GM19372 (cell line): Measurements from ENCODE around the gene SH3GL1.

Experiments
- ATAC-seq: cut with Tn5 transposase; IDR thresholded peaks from one replicate; pipeline ENCODE4 v1.9.1; 2021; ENCODE audit warnings: mild to moderate bottlenecking, low read depth, moderate library complexity; ENCODE audit not compliant: unreplicated experiment

Gene SH3GL1

DNA sequence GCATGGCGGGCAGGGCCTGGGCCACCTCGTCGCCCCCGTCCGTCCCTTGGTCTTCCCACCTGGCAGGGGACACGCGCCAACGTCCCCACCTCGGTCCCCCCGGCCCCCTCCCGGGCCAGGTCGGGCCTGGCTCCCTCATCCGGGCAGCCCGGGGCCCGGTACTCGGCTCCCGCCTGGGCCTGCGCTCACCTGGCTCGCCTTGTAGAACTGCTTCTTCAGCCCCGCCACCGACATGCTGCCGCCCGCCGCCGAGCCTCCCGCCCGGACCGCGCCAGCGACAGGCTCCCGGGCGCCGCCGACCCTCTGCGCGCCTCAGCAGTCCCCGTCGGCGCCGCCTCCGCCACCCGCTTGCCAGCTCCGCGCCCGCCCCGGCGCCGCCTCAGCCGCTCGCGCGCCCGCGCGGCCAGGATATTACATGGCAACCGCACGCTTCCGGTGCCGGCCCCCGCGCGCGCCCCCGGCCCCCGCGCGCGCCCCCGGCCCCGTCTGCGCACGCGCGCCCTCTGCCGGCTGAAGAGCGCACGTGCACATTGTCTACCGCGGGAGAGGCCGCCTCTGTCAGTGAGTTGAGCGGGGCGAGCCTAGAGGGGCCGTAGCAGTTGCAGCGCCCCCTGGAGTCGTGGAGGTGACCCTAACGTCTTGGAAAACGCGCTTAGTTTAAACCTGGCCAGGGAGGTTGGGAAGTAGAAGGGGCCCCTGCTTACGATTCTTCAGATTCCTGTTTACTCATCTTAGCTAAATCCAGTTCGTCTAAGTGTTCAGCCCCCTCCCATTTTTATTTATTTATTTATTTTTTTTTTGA lies at the start of gene SH3GL1:
Gene SH3GL1, minus strand, starts transcription at position 413 of the 802 bp plus-strand sequence. Its CDS starts 179 bp downstream, at position 234.
- peak; percentile 66 for ATAC-seq

GRCh38 chr19:4449639-4450028 lies 49.3 kb upstream of the SH3GL1 start:
- no peak for ATAC-seq

- ATAC-seq, result no peak
Observed at GRCh38 chr19:4449022-4449638, 48.8 kb upstream of the SH3GL1 start.

- no peak for ATAC-seq
Observed at GRCh38 chr19:4448147-4448985, 48.0 kb upstream of the SH3GL1 start.

DNA sequence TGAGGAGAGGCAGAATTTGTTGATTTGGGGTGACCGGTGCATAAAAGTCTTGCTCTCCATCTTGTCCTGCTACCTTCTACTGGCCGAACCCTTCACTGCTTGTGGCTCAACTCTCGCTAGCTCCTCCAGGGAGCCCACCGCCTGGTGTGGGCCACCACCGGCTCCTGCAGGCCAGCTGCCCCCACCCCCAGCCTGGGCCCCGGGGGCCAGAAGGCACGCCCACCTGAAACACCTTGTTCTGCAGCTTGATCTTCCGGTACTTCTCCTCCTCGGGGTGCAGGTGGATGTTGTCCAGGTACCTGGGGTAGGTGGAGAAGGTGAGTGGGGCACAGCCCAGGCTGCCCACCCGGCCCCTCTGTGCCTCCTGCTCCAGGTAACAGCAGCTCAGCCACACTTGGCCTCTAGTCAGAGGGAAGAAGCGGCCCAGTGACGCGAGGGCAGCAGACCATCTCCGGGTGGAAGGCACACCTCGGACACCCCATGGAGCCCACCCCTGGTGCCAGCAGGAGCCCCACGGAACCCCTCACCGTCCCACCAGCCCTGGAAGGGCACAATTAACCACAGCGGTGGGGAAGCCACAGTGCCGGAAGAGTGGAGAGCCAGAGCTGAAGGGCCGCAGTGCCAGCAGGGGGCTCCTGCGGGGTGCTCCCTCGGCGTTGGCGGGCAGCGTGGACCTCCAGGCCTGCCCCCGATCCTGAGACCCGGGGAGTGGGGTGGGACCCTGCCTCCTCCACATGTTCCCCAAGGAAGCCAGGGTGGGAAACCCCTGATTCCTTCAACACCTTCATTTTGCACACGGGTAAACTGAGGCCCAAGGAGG lies 47.2 kb upstream of the SH3GL1 start:
- ATAC-seq, result no peak

DNA sequence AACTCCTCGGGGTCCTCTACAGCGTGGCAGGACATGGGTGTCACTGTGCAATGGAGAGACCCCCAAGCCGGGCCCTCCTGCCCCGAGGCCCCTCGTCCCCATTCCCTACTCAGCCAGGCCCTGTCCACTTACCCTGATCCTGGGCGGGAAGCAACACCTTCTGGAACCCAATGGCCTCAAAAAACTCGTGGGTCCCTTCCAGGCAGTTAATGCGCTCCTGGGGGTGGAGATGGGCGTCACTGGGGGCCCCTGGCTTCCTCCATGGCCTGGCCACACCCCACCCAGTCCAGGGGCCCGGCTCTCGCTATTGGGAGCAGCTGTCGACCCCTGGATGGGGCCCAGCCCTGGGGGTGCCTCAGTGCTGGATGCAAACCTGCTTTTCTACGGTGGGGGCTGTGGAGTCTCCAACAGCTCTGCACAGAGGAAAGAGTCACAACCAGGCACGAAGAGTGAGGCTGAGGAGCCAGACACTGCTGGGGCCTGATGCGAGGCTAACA lies 46.4 kb upstream of the SH3GL1 start:
- no peak for ATAC-seq

DNA sequence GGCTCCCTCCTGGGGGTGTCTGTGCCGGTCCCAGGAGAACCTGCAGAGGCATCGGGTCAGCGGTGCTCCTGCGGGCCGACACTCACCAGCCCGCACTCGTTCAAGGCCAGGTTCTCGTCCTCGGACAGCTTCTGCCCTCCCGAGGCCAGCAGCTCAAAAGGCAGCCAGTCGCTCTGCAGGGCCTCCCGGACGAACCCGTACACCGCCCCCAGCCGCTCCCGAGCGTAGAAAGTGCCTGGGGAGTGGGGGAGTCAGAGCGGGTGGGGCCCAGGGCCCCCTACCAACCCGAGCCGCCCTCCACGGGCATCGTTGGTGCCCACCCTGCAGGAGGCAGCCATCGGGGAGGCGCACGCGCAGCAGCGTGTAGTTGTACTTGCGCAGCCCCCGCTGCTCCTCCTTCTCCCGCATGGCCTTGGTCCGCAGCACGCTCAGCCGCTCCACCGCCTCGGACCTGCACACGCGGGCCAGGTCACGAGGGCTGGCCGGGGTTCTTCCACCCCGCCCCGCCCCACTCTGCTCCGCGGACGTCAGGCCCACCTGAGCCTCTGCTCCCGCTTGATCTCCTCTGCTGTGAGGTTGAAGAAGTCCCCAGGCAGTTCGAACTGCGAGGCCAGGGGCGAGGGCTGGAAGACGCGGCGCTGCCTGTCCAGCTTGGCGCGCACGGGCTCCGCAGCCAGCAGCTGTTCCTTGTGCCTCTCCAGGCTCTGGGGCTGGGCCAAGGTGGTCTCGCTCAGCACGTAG lies 45.8 kb upstream of the SH3GL1 start:
- no peak for ATAC-seq

DNA sequence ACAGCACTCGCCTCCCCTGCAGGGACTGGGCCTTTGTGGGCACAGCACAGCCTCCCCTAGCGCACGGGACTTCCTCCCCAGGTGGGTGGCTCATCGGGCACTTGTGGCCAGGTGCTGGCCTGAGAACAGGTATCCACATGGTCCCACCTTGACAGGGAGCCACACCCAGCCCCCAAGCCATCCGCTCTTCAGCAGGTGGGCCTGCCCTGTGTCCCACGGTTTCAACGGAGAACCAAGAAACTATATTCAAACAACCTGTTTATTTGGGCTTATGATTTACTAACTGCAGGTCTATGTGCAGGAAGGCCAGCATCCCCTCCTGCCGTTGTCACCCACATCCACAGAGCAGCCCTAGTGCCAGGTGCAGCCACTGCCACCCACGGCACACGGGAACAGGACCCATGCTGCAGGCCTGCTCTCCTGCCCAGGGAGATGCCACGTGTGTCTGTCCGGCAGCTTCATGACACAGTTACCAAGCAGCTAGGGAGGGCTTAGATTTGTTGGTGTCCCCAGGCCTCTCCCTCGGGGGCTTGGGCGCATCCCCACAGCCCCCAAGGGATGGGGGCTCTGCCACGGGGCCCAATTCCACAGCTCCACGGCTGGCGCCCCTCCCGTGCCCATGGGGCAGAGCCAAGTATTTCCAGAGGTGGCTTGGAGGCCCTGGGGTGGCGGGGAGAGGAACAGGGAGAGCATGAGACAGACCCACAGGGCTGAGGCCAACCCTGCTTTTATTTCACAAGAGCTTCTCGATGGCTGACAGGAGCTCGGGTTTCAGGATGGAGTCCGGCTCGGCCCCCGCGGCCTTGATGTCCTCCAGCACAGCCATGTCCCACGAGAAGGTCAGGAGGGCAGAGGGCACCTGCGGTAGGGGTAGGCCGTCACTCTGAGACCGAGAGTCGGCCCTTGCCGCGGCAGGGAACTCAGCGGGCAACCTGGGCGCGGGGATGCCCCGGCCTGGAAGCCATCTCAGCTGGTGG lies 44.7 kb upstream of the SH3GL1 start:
- no peak for ATAC-seq

GRCh38 chr19:4443966-4444764 lies 43.8 kb upstream of the SH3GL1 start:
- ATAC-seq, result no peak

DNA sequence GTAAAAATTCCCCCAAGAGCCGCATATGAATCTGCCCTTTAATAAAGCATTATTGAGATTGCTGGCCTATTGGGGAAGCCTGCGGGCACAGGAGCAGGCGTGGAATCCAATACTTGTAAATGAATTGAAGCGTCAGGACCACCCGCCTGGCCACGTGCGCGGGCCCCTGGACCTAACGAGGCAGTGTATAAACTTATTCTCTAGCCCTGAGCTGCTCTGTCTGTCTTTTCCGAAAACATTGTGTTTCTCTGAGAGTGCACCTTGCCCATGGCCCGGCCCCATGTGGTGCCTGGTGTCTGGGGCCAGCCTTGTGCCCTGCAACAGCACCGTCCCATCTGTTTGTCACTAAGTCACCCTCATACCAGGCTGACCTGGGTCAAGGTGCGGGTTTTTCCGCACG lies 42.8 kb upstream of the SH3GL1 start:
- no peak for ATAC-seq

DNA sequence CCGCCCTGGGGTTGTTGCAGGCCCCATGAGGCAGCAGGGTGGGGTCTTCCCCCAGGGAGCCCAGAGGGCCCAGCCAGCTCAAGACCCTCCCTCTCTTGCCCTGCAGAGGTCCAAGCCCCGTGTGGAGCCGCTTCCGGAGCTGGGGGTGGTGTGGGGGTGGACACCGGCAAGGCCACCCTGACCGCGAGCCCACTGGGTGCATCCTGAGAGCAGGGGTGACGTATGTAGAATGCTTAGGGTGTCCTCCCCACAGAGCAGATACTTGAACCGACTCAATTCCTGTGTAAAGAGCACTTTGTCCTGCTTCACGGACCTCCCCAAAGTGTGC lies 42.4 kb upstream of the SH3GL1 start:
- no peak for ATAC-seq

GRCh38 chr19:4441994-4442818 lies 41.9 kb upstream of the SH3GL1 start:
- no peak for ATAC-seq

GRCh38 chr19:4439243-4439642 lies 38.9 kb upstream of the SH3GL1 start:
- ATAC-seq, result no peak

DNA sequence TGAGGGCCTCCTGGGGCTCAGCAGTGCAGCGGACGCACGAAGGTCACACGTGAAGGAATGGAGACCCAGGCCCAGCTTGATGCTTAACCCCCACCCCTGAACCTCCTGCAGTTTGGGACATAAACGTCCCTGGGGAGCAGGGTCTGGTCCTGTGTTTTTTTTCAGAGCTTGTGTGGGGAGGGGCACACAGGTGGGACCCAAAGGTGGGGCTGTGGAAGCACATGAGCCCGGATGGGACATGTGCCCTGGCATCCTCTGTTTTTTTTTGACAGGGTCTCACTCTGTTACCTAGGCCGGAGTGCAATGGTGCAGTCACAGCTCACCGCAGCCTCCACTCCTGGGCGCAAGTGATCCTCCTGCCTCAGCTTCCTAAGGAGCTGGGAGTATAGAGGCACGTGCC lies 36.8 kb upstream of the SH3GL1 start:
- no peak for ATAC-seq

GRCh38 chr19:4436231-4436630 lies 35.9 kb upstream of the SH3GL1 start:
- ATAC-seq, result no peak

- ATAC-seq, result no peak
Observed at GRCh38 chr19:4434391-4434790, 34.0 kb upstream of the SH3GL1 start.
